ENCODE results near the gene KCNAB2. TPM values are rescaled to one million over a fixed set of nuclear protein-coding genes. Genes with fewer than 3 reads are reported as not detected.

Gene KCNAB2
- total RNA-seq, 1 donor from 2014 or later = 3.1 TPM

DNA sequence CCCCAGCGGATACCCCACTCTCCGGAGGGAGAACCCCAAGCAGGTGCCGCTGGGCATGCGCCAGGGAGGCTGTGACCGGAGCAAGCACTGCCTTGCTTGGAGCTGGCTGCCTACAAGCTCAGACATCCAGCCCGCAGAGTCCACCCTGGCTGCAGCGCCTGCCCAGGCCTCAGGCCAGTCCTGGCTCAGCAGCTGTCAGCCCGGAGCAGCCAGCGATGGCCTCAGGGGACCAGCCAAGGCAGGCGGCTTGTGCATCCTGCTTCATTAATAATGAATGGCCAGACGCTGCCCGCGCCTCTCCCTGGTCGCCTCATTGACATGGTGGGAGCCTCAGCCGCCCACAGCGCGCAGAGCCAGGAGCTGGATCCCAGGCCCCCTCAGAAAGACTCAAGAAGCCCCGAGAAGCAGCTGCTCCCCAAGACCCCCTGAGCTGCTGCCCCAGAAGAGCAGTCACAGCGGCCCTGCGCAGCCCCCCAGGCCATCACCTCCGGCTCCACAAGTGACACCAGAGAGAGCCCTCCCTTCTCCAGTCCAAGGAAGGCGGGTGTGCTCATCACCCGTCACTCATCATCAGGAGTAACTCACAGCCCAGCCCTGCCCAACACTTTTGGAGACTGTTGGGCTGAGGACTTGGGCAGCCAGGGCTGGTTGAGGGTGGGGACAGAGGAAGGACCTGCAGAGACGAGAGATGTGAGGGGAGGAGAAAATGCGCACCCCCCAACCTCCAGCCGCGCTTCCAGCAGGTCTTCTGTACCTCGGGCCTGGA, 19.6 kb downstream of the KCNAB2 start:
- FAIRE-seq (no peak), DNase-seq (ENCODE audit: low read depth) (no peak)
- Histone ChIP-seq H3K27me3 (ENCODE audit: insufficient read depth, low read length) (no peaks in the 10 kb centered on the region), H3K4me2 (ENCODE audit: low read length) (no peak overlapping the region), H3K4me1 (ENCODE audit: insufficient read depth, low read length) (no peaks in the 10 kb centered on the region), H3K4me3 (ENCODE audit: insufficient read depth, low read depth, low read length) (no peak overlapping the region), H4K20me1 (ENCODE audit: insufficient read depth, low read length) (no peaks in the 10 kb centered on the region), H3K36me3 (ENCODE audit: insufficient read depth, low read length) (no peaks in the 10 kb centered on the region), H3K9ac (ENCODE audit: low read length) (no peak overlapping the region), H2AFZ (ENCODE audit: low read depth, low read length) (no peak overlapping the region), H3K79me2 (ENCODE audit: insufficient read depth, low read length) (no peaks in the 10 kb centered on the region), H3K9me3 (ENCODE audit: insufficient read depth, low read depth, low read length) (no peaks in the 10 kb centered on the region), H3K27ac (ENCODE audit: low read depth, low read length) (no peak overlapping the region)
- Mint-ChIP-seq H3K27me3 (ENCODE audit: low read depth, unreplicated experiment) (peaks cover 47% of the 10 kb centered on the region), H3K9me3 (ENCODE audit: unreplicated experiment) (no peaks in the 10 kb centered on the region), H3K36me3 (ENCODE audit: low read depth, unreplicated experiment) (no peaks in the 10 kb centered on the region), H3K4me3 (ENCODE audit: unreplicated experiment) (no peak overlapping the region), H3K4me1 (ENCODE audit: low read depth, unreplicated experiment) (no peaks in the 10 kb centered on the region), H3K27ac (ENCODE audit: unreplicated experiment) (no peak overlapping the region)
- TF ChIP-seq EZH2 (IDR thresholded peaks at IDR 0.05; ENCODE audit: insufficient read depth, low read length) = no peak
- TF ChIP-seq, protein P1, sequence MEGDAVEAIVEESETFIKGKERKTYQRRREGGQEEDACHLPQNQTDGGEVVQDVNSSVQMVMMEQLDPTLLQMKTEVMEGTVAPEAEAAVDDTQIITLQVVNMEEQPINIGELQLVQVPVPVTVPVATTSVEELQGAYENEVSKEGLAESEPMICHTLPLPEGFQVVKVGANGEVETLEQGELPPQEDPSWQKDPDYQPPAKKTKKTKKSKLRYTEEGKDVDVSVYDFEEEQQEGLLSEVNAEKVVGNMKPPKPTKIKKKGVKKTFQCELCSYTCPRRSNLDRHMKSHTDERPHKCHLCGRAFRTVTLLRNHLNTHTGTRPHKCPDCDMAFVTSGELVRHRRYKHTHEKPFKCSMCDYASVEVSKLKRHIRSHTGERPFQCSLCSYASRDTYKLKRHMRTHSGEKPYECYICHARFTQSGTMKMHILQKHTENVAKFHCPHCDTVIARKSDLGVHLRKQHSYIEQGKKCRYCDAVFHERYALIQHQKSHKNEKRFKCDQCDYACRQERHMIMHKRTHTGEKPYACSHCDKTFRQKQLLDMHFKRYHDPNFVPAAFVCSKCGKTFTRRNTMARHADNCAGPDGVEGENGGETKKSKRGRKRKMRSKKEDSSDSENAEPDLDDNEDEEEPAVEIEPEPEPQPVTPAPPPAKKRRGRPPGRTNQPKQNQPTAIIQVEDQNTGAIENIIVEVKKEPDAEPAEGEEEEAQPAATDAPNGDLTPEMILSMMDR (IDR thresholded peaks at IDR 0.05; ENCODE audit: insufficient read depth, low read depth, low read length) = no peak

DNA sequence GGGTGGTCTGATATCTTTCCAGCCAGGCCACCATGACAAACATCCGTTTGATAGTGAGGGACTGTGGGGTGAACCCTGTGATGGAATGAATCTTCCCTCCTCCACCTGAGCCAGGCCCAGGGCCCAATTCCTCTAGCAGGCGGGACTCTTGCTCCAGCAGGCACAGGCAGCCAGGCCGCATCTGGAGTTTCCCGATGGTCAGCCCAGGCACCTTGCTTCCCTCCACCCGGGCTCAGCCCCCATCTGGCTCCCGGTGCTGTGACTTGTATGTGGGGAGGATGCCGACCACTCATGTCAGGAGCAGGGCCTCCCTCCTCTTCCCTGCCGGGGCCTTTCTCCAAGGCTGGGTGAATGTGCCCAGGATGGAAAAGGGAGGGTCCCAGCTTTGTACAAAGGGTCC, 21.0 kb downstream of the KCNAB2 start:
- Mint-ChIP-seq H3K36me3 (ENCODE audit: low read depth, unreplicated experiment) (no peaks in the 10 kb centered on the region), H3K4me3 (ENCODE audit: unreplicated experiment) (no peak overlapping the region), H3K27me3 (ENCODE audit: low read depth, unreplicated experiment) (peaks cover 48% of the 10 kb centered on the region), H3K27ac (ENCODE audit: unreplicated experiment) (no peak overlapping the region), H3K9me3 (ENCODE audit: unreplicated experiment) (no peaks in the 10 kb centered on the region), H3K4me1 (ENCODE audit: low read depth, unreplicated experiment) (no peaks in the 10 kb centered on the region)
- DNase-seq (ENCODE audit: low read depth) = no peak
- H3K79me2 ChIP-seq (ENCODE audit: insufficient read depth, low read length) = no peaks in the 10 kb centered on the region
- H3K4me3 ChIP-seq (ENCODE audit: insufficient read depth, low read depth, low read length) = no peak overlapping the region
- no peak overlapping the region for H3K9ac ChIP-seq (ENCODE audit: low read length)
- H2AFZ ChIP-seq (ENCODE audit: low read depth, low read length) = no peak overlapping the region
- H3K27me3 ChIP-seq (ENCODE audit: insufficient read depth, low read length) = no peaks in the 10 kb centered on the region
- no peaks in the 10 kb centered on the region for H4K20me1 ChIP-seq (ENCODE audit: insufficient read depth, low read length)
- H3K4me1 ChIP-seq (ENCODE audit: insufficient read depth, low read length) = no peaks in the 10 kb centered on the region
- H3K4me2 ChIP-seq (ENCODE audit: low read length) = no peak overlapping the region
- no peaks in the 10 kb centered on the region for H3K9me3 ChIP-seq (ENCODE audit: insufficient read depth, low read depth, low read length)
- no peak for FAIRE-seq
- H3K27ac ChIP-seq (ENCODE audit: low read depth, low read length) = no peak overlapping the region
- H3K36me3 ChIP-seq (ENCODE audit: insufficient read depth, low read length) = no peaks in the 10 kb centered on the region
- TF ChIP-seq EZH2 (IDR thresholded peaks at IDR 0.05; ENCODE audit: insufficient read depth, low read length) = no peak
- TF ChIP-seq, protein P1 (IDR thresholded peaks at IDR 0.05; ENCODE audit: insufficient read depth, low read depth, low read length) = no peak

DNA sequence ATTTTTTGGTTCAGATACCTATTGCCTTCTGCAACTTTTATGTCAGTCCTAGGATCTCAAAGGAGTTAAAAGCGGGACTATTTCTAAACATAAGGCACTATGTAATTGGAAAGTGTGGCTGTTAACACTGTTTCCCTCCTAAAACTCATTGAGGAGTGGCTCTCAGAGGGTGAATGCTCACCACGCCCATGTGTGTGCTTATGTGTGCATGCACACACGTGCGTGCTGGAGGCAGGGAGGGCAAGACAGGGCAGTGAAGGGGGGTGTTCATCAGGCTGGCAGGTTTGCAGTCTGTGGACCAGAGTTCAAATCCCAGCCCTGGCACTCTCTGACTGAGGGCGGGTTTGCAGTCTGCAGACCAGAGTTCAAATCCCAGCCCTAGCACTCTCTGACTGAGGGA, 22.4 kb downstream of the KCNAB2 start:
- no peak overlapping the region for H3K4me3 Mint-ChIP-seq (ENCODE audit: unreplicated experiment)
- H3K36me3 Mint-ChIP-seq (ENCODE audit: low read depth, unreplicated experiment) = no peaks in the 10 kb centered on the region
- Histone ChIP-seq H3K9me3 (ENCODE audit: insufficient read depth, low read depth, low read length) (no peaks in the 10 kb centered on the region), H3K36me3 (ENCODE audit: insufficient read depth, low read length) (no peaks in the 10 kb centered on the region), H3K27me3 (ENCODE audit: insufficient read depth, low read length) (no peaks in the 10 kb centered on the region), H4K20me1 (ENCODE audit: insufficient read depth, low read length) (no peaks in the 10 kb centered on the region), H3K27ac (ENCODE audit: low read depth, low read length) (no peak overlapping the region), H3K4me1 (ENCODE audit: insufficient read depth, low read length) (no peaks in the 10 kb centered on the region), H3K4me3 (ENCODE audit: insufficient read depth, low read depth, low read length) (no peak overlapping the region), H3K79me2 (ENCODE audit: insufficient read depth, low read length) (no peaks in the 10 kb centered on the region), H3K9ac (ENCODE audit: low read length) (no peak overlapping the region), H3K4me2 (ENCODE audit: low read length) (no peak overlapping the region), H2AFZ (ENCODE audit: low read depth, low read length) (no peak overlapping the region)
- TF ChIP-seq, protein P1 (IDR thresholded peaks at IDR 0.05; ENCODE audit: insufficient read depth, low read depth, low read length) = no peak
- no peak for TF ChIP-seq EZH2 (IDR thresholded peaks at IDR 0.05; ENCODE audit: insufficient read depth, low read length)
- no peaks in the 10 kb centered on the region for H3K9me3 Mint-ChIP-seq (ENCODE audit: unreplicated experiment)
- no peak overlapping the region for H3K27ac Mint-ChIP-seq (ENCODE audit: unreplicated experiment)
- peaks cover 50% of the 10 kb centered on the region for H3K27me3 Mint-ChIP-seq (ENCODE audit: low read depth, unreplicated experiment)
- DNase-seq (ENCODE audit: low read depth) = no peak
- no peak for FAIRE-seq
- no peaks in the 10 kb centered on the region for H3K4me1 Mint-ChIP-seq (ENCODE audit: low read depth, unreplicated experiment)

All from astrocyte (in vitro differentiated cells and primary cell).